Tibial nerve (tissue), 4 donors: Measurements from ENCODE around the gene PCBD2. TPM values are rescaled to one million over a fixed set of nuclear protein-coding genes. Genes with fewer than 3 reads are reported as not detected.

Source experiments
- DNase-seq, 2 donors: peaks; one replicate each; pipeline ENCODE4 v3.0.0-alpha.2; 2019; ENCODE audit warnings: low spot score in 2 of 2
- H3K27ac ChIP-seq, 4 donors: fragments of 200-600 bp; sonication (generic) in 3 of 4; one replicate each; pipeline ENCODE4 v1.5.1; 2017 to 2019; ENCODE audit warnings: mild to moderate bottlenecking in 1 of 4
- H3K27me3 ChIP-seq, 2 donors: fragments of 200-600 bp; sonication (generic) in 1 of 2; one replicate each; pipeline versions ENCODE4 v1.5.1 to v1.6.0; 2017 to 2019
- H3K36me3 ChIP-seq, 3 donors: fragments of 200-600 bp; sonication (generic); one replicate each; pipeline ENCODE4 v1.5.1; 2018 to 2019
- H3K4me1 ChIP-seq, 4 donors: fragments of 200-600 bp; sonication (generic) in 3 of 4; one replicate each; pipeline ENCODE4 v1.5.1; 2017 to 2019
- H3K4me3 ChIP-seq, 4 donors: fragments of 200-600 bp; sonication (generic) in 3 of 4; one replicate each; pipeline ENCODE4 v1.5.1; 2017 to 2019; ENCODE audit warnings: mild to moderate bottlenecking in 1 of 4, moderate library complexity in 1 of 4
- H3K9me3 ChIP-seq, 4 donors: fragments of 200-600 bp; sonication (generic) in 3 of 4; one replicate each; pipeline ENCODE4 v1.5.1; 2017 to 2019
- EP300 ChIP-seq, 2 donors: sonication (generic); formaldehyde crosslinking; IDR thresholded peaks; one replicate each; pipeline ENCODE4 v1.6.1; 2017; ENCODE audit warnings: antibody characterized with exemption in 2 of 2, mild to moderate bottlenecking in 1 of 2
- POLR2A ChIP-seq, 2 donors: fragments of 450-650 bp; IDR thresholded peaks; one replicate each; pipeline ENCODE4 v1.6.1; 2017; ENCODE audit warnings: antibody characterized with exemption in 2 of 2, mild to moderate bottlenecking in 2 of 2, moderate library complexity in 2 of 2
- WGBS, 2 donors: methylation state at CpG; one replicate each; pipeline ENCODE4 v1.1.5; 2018; 5-methylcytosine and 5-hydroxymethylcytosine counted together
- total RNA-seq, 4 donors: library from RNA; depleted of rRNA; stranded (reverse); fragments of >200 nt; gene quantifications; one replicate each; pipeline ENCODE4 v1.1.0, GENCODE V29; 2016
- TF ChIP-seq, protein P1 (sequence below), 5 experiments: fragments of 200-600 bp in 3 of 5; fragments of 450-650 bp in 2 of 5; sonication (generic) in 3 of 5; IDR thresholded peaks; one replicate each; pipeline ENCODE4 v1.5.1; 2016 to 2019; ENCODE audit warnings: antibody characterized with exemption in 5 of 5, mild to moderate bottlenecking in 3 of 5, moderate library complexity in 2 of 5

The PCBD2 gene
- total RNA-seq, 4 donors from 2014 or later, result 5.7 to 11.0 (median 7.9) TPM

DNA sequence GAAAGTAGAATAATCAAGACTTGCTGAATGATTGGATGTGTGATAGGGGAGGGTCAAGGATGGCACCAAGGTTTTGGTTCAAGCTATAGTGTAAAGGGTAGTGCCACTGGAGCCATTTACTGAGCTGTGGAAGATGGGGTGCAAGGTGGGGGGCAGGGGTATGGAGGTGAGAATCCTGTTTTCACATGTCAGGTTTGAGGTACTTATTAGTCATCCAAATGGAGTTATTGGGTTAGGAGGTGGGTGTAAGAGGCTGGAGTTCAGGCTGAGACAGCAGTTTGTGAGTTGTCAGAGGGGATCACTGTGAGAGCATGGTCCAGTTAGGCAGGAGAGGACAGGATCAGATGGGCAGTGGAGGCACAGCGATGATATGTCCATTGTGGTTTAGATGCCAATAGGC lies 8.9 kb downstream of the PCBD2 start:
- WGBS, 2 donors, result 89 to 95% methylated on average over 1 of the region's 1 CpG
- no peaks in the 10 kb centered on the region for H3K9me3 ChIP-seq
- H3K27ac ChIP-seq, result no peak overlapping the region
- no peaks in the 10 kb centered on the region for H3K27me3 ChIP-seq
- no peak for DNase-seq
- H3K36me3 ChIP-seq, result peaks cover 0 to 66% (median 0%) of the 10 kb centered on the region in 3 donors
- TF ChIP-seq, protein P1, sequence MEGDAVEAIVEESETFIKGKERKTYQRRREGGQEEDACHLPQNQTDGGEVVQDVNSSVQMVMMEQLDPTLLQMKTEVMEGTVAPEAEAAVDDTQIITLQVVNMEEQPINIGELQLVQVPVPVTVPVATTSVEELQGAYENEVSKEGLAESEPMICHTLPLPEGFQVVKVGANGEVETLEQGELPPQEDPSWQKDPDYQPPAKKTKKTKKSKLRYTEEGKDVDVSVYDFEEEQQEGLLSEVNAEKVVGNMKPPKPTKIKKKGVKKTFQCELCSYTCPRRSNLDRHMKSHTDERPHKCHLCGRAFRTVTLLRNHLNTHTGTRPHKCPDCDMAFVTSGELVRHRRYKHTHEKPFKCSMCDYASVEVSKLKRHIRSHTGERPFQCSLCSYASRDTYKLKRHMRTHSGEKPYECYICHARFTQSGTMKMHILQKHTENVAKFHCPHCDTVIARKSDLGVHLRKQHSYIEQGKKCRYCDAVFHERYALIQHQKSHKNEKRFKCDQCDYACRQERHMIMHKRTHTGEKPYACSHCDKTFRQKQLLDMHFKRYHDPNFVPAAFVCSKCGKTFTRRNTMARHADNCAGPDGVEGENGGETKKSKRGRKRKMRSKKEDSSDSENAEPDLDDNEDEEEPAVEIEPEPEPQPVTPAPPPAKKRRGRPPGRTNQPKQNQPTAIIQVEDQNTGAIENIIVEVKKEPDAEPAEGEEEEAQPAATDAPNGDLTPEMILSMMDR (IDR thresholded peaks at IDR 0.05), result no peak
- H3K4me1 ChIP-seq, result no peaks in the 10 kb centered on the region
- H3K4me3 ChIP-seq, result no peak overlapping the region

DNA sequence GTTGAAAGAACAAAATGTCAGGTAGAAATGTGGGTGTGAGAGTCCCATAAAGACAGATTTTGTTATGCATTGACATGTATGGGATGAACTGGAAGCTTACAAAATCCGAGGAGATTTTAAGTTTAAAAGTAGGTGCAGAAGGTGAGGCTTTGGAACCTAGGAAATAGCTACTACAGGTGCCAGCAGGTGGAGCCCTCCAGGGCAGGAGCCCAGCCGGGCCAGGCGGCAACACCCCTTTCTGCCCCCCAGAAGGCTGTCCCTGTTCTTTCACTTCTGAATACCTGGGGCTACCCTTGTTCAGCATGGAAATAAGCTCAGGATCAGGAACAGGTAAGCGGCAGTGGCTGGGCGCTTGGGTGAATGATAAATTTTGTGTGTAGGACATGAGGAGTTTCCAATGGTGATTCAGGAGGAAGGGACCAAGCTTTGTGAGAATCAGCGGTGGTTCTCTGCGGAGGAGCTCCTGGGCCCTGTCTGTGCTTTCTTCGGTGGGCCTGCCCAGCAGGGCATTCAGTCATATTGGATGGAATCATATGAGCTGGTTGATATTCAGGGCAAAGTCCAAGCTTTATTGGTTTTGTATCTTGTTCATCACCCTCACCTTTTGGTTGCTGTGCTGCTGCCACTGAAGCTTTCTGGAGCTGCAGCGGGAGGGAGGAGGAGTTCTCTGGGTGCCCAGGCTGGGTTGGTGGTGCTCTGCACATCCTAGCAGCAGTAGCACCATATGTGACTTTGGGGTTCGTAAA lies 12.3 kb downstream of the PCBD2 start:
- H3K36me3 ChIP-seq, result peaks cover 0 to 40% (median 0%) of the 10 kb centered on the region in 3 donors
- H3K27me3 ChIP-seq, result no peaks in the 10 kb centered on the region
- H3K9me3 ChIP-seq, result no peaks in the 10 kb centered on the region
- no peak for DNase-seq
- 88 to 93% methylated on average over 10 of the region's 10 CpGs for WGBS, 2 donors
- no peaks in the 10 kb centered on the region for H3K4me1 ChIP-seq
- H3K4me3 ChIP-seq, result no peak overlapping the region
- no peak overlapping the region for H3K27ac ChIP-seq
- TF ChIP-seq, protein P1 (IDR thresholded peaks at IDR 0.05), result no peak
- TF ChIP-seq EP300 (IDR thresholded peaks at IDR 0.05), result no peak
- no peak for TF ChIP-seq POLR2A (IDR thresholded peaks at IDR 0.05)

DNA sequence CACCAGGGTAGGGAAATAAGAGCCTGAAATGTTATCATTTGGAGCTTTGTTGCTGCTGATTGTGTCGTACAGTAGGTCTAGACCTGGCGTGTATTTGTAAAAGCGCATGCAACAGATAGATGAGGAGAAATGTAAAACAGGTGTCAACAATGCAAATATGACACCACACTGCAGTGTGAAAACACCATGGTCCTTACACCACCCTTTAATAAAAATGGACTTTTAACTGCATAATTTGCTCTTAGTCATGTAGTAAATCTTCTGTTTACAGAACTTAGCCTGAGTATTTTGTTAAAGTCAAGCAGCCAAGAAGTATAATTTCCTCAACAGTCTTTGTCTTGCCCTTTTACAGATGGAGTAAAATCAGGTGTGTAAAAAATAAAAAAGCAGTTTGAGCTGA lies 13.9 kb downstream of the PCBD2 start:
- no peaks in the 10 kb centered on the region for H3K27me3 ChIP-seq
- H3K4me1 ChIP-seq, result no peaks in the 10 kb centered on the region
- peaks cover 0 to 27% (median 0%) of the 10 kb centered on the region in 3 donors for H3K36me3 ChIP-seq
- DNase-seq, result no peak
- WGBS, 2 donors, result 88 to 89% methylated on average over 3 of the region's 3 CpGs
- no peaks in the 10 kb centered on the region for H3K9me3 ChIP-seq
- no peak overlapping the region for H3K27ac ChIP-seq
- H3K4me3 ChIP-seq, result no peak overlapping the region
- no peak for TF ChIP-seq EP300 (IDR thresholded peaks at IDR 0.05)
- TF ChIP-seq, protein P1 (IDR thresholded peaks at IDR 0.05), result no peak
- no peak for TF ChIP-seq POLR2A (IDR thresholded peaks at IDR 0.05)

DNA sequence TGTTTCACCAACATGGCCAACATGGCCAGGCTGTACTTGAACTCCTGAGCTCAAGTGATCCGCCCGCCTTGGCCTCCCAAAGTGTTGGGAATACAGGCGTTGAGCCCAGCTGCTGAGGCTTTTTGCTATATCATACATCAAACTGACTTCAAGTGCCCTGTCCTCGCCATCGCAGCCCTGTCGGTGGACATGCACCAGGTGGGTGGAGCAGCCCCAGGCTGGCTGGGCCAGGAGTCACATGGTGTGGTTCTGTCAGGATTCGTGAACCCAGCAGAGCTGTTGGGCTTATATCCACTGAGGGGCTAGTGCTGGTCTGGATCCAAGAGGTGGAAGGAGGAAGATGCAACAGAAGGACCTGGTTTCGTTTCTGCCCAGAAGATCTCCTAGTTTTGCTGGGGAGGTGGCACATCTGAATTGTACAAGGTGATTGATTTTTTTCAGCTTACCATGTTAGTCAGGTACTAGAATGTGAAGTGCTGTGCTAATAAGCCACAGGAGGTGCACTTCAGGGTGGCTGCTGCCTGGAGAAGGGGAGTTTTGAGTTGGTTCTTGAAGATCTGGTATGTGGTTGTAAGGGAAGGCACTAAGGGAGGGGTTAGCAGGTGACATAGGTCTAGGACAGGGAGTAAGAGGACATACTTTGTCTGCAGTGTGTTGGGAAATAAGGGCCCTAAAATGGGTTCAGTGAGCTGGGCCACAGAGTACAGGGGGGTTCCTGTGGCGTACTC lies 16.1 kb downstream of the PCBD2 start:
- Histone ChIP-seq H3K27ac (no peak overlapping the region), H3K9me3 (no peaks in the 10 kb centered on the region), H3K4me1 (no peaks in the 10 kb centered on the region), H3K4me3 (no peak overlapping the region), H3K36me3 (peaks cover 0 to 11% (median 0%) of the 10 kb centered on the region in 3 donors), H3K27me3 (no peaks in the 10 kb centered on the region)
- WGBS, 2 donors, result 97 to 98% methylated on average over 6 to 9 of the region's 9 CpGs
- DNase-seq, result no peak
- TF ChIP-seq, protein P1 (IDR thresholded peaks at IDR 0.05), result no peak
- TF ChIP-seq POLR2A (IDR thresholded peaks at IDR 0.05) (no peak), EP300 (IDR thresholded peaks at IDR 0.05) (no peak)

DNA sequence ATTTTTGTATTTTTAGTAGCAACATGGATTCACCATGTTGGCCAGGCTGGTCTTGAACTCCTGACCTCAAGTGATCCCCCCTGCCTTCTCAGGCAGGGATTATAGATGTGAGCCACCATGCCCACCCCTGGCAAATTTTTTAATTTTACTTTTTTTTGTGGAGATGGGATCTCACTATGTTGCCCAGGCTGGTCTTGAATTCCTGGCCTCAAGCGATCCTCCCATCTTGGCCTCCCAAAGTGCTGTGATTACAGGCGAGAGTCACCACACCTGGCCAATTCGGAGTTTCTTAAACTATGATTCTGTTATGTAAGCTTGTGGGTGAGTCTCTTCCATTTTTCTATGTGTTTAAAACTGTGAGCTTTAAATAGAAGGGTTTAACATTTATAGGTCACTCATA lies 27.6 kb downstream of the PCBD2 start:
- TF ChIP-seq POLR2A (IDR thresholded peaks at IDR 0.05) (no peak), EP300 (IDR thresholded peaks at IDR 0.05) (no peak)
- TF ChIP-seq, protein P1 (IDR thresholded peaks at IDR 0.05), result no peak
- Histone ChIP-seq H3K4me3 (no peak overlapping the region), H3K36me3 (peaks cover 0 to 48% (median 0%) of the 10 kb centered on the region in 3 donors), H3K27me3 (no peaks in the 10 kb centered on the region), H3K4me1 (peaks cover 0 to 4% (median 0%) of the 10 kb centered on the region in 4 donors), H3K27ac (no peak overlapping the region), H3K9me3 (no peaks in the 10 kb centered on the region)
- no peak for DNase-seq
- WGBS, 2 donors, result 99 to 100% methylated on average over 3 of the region's 3 CpGs
